HG02852 (cell line): Measurements from ENCODE around the gene PLA2G6.

ENCODE experiments used
- ATAC-seq: cut with Tn5 transposase; IDR thresholded peaks from one replicate; pipeline ENCODE4 v1.9.1; 2021; ENCODE audit warnings: mild to moderate bottlenecking, moderate library complexity; ENCODE audit not compliant: unreplicated experiment

The PLA2G6 gene

DNA sequence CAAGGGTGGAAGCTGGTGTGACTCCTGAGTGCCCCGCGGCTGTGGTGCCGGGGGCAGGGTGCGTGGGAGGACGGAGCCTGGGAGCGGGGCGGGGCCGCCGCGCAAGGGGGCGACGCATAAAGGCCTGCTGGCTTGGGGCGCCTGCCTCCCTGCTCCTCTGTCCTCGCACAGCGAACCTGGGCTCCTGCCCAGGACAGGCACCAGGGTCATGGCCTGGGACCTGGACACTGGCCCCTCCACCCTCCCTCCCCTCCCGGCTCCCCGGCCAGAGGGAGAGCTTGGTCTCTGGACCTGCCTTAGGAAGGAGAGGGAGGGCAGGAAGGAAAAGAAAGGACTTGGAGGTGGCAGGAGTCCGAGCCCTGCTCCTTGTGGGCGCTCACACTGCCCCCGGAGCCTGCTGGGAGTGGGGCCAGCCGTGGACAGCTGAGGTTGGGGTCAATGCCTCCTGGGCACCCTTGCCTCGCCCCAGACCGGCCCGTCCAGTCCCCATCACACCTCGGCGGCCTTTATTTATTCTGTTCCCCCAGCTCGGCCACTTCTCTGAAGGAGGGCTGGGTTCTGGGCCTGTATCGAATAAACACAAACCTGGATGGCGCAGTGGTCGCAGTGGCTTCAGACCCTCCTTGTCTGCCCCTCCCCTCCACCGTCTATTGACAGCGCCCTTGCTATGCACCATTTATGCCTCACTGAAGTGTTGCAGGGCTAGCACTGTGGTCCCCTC is 106.4 kb downstream of the PLA2G6 start:
- no peak for ATAC-seq

DNA sequence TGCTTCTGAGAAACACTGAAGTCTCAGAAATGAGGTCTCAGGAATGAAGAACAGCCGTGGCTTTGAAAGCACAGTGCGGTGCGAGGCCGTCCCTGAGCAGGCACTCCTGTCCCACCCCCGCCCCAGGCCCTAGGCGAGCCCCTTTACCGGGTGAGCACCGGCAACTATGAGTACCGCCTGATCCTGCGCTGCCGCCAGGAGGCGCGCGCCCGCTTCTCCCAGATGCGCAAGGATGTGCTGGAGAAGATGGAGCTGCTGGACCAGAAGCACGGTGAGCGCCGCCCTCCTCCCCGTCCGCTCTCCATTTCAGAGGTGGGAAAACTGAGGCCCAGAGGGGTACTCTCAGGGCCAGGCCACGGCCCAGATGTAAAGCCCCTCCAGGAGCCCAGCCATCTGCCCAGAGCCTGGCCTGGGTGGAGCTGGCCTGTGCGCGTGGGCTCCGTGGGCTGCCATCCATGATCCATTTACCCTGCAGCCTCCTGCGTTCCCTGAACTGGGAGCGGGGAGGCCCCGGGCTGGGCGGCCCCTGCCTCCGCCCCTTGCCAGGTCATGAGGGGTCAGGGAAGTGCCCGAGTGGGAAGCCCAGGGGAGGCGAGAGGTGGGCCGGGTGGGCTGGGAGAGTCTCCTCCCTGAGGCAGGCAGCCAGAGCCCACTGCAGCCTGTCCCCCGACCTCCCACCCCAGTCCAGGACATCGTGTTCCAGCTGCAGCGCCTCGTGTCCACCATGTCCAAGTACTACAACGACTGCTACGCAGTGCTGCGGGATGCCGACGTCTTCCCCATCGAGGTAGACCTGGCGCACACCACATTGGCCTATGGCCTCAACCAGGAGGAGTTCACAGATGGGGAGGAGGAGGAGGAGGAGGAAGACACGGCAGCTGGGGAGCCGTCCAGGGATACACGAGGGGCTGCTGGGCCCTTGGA is 107.2 kb downstream of the PLA2G6 start:
- ATAC-seq, result no peak

DNA sequence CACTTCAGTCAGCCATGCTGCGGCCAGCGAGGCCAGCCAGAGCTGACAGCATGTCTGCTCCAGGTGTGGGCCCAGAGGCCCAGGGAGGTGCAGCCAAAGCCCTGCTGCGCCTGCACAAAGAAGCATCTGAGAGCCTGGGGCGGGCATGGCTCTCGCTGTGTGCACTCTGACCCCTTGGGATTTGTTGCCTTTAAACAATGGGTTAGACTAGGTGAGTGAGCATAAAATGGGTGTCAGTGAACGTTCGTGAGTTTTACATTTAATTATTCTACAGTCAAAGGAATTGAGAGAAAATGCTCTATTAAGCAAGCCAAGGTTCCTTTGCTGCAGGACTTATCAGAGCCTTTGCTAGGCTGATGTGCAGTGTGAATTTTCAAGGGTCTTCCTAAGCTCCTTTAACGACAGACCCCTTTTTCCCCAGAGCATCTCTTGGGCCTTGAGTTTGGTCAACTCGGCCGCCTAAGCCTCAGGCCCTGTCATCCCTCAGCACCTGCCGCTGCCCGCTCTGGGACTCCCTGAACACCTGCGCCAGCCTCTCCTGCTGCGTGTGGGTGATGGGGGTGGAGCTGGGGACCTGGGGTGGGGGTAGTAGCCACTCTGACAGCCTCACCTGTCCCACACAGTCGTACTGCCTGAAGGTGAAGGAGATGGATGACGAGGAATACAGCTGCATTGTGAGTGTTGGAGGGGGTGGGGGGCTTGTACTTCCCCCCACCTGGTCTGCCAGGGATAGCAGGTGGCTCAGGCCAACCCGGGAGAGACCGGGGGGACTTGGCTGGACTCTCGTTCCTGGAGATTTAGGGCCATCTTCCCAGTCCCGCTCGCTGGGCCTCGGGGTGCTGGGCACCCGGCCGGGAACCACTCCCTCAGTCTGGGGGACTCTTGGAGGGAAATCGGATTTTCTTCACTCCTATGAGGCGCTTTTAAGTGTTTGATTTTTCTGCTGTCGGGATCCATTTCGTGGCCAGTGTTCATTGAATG is 108.2 kb downstream of the PLA2G6 start:
- ATAC-seq, result no peak

DNA sequence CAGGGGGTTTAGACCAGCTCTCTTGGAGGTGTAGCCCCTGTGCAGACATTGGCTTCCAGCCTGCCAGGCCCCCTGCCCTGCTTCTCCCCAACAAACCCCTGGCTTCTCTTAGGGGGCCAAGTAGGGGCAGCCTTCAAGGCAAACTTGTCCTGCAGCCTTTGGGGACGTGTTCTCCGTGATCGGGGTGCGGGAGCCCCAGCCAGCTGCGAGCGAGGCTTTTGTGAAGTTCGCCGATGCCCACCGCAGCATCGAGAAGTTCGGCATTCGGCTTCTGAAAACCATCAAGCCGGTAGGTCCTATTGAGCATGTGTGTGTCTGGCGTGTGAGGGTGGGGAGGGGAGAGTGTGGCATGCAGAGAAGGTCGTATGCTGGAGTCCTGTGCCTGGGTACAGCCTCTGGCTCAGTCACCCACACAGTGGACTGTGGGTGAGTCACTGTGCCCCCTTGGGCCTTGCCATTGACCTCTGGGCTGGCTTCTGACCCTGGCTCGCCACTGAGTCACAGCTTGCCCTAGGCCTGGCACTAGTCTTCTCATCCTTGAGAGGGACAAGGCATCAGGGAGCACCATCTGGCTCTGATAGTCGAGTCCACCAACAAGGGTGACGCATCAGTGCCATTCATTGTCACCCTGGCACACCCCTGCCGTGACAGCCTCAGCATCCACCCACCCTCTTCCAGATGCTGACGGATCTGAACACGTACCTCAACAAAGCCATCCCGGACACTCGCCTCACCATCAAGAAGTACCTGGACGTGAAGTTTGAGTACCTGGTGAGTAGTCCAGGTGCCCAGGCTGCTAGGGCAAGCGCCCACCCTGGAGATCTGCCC is 109.1 kb downstream of the PLA2G6 start:
- ATAC-seq, result no peak

DNA sequence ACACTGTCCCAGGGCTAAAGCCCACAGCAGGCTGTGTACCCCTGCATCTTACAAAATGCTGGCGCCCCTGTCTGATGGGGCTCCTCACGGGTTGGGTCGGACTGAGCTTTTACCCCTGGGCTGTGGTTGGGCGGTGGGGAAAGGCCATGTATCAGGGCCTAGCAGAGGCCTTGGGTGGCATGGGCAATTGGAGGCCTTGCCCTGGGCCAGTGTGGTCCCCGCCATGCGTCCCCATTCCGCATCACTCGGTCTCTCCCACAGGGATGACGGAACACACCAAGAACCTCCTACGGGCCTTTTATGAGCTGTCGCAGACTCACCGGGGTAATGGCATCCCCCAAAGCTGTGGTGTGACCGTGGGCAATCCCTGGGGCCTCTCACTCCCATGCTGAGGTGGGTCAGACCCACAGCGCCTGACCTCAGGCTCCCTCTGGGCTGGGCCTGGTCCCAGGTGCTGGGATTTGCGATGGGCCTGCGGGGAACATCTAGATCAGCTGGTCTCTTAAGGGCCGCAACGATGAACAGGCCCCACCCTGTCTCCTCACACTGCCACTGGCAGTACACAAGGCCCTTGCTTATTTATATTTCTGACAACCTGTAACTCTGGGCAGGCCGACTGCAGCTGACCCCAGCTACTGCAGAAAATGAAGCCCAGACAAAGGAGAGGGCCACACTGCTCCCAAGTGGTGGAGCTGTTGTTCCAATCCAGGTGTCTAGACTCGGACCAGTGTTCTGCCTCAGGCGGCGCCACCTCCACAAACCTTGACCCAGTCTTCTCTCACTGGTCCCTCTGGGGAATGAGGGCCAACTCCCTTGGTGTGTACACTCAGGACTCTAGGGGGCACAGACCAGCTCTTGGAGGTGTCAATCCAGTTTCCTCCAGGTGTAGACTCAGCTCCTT is 110.0 kb downstream of the PLA2G6 start:
- no peak for ATAC-seq

DNA sequence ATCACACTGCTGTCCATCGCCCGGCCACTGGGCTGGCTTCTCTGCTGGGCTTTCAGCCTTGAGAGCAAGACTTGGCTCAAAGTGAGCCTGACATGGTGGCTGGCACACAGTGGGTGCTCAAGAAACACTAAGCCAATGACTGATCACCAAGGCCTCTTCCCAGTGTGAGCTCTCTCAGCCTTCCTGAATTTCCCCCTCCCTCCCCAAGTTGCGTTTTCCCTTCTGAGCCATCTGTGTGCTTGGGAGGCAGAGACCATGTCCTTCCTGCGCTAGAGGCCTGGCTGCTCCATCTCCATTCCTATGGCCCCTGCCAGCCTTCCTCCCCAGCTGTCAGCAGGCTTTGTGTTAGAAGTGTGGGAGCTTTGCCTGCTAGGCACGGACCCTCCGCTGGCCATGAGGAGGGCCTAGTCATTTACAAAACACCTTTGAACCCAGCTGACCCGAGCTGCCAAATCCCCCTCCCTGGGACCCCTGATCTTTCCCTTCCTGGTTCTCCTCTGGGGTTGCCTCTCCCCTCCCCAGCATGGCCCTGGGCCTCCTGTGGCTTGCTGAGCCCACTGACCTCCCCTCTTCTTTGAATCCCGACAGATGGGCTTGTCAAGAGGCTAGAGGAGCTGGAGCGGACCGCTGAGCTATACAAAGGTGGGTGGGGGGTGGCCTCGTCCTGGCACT is 111.2 kb downstream of the PLA2G6 start:
- ATAC-seq, result no peak

DNA sequence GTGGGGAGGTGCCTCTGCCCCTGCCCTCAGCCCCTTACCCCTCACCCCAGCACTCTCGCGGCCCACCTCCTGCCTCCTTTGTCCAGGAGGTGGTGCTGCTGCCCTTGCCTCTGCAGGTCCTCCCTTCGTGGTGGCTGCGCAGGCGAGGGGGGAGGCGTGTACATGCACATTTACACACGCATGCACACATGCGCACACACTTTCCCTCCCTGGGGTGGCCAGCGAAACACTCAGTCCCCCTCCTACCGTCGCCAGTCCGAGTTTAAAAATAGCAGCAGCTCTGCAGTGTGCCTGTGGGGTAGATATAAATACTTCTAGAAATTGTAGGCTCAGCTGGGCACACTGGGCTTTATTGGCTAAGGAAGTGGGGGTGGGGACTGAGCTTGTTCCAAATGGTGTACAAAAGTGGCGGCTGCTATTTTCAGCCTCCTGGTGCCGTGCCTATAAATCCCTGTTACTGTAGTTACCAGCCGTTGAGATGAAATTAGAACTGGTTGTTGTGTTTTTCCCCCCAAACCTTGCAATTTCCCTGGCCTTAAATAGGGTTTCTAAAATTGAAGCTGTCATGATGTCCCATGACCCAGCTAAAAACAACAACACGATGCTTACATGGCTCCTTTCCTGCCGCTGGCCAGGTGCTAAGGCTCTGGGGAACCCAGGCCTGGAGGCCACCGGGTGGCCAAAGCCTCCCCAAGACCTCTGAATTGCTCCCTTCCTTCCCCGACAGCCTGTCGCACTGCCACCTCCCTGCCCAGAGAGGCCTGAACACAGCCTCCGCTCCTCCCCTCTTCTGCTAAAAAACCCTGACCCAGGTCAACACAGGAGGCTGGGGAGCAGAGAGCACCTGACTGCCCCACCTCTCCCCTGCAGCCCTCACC is 112.0 kb downstream of the PLA2G6 start:
- no peak for ATAC-seq

DNA sequence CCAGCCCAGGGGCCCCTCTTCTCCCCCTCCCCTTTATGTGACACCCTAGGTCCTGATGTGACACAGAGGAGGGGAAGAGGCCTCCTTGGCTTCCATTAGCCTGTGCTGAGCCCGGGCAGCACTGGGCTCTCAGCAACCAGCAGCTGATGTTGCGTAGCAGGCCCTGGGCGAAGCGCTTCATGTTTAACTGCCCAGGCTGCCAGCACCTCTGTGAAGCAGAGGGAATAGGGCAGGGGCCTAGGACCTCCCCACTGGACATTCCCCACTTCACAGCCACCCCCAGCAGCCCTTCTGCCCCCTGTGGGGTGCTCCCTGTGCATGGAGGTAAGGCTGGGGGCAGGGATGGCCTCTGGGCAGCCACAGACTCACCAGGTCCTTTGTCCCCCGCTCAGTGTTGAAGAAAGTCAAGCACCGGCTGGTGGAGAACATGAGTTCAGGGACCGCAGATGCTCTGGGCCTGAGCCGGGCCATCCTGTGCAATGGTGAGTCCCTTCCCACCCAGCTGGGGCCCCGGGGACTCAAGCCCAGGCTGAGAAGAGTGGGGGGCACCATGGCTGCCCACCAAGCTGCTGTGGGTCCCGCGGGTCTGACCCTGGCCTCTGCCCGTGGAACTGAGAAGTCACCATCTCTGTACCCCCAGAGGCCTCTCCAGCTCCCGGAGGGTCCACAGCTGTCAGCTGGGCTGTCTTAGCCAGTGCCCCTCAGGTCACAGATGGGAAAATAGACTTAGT is 112.8 kb downstream of the PLA2G6 start:
- ATAC-seq, result no peak

DNA sequence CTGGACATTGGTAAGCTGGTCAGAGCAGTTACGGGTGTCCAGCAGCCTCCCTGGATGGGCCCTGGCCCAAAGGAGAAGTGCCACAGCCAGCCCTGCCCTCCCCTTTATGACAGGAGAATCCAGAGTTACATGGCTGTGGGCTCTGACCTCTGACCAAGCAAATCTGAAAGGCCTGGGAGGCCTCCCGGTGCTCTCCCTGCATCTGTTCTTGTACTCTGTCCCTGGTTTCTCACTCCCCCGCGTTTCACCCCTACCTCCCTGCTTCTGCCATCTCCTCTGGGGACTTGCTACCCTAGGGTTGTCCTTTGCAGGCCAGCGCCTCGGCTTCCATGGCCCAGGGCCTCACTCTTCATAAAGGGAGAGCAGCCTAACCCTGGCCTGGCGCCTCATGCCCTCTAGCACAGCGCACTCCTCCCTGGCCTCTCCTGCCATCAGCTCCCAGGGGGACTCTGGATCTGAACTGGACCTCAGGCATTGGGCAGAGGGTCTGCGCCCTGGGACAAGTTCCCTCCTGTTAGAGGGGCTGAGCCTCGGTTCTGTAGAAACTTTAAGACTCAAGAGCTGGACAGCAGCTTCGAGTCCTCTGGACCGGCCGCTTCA is 113.8 kb downstream of the PLA2G6 start:
- no peak for ATAC-seq

DNA sequence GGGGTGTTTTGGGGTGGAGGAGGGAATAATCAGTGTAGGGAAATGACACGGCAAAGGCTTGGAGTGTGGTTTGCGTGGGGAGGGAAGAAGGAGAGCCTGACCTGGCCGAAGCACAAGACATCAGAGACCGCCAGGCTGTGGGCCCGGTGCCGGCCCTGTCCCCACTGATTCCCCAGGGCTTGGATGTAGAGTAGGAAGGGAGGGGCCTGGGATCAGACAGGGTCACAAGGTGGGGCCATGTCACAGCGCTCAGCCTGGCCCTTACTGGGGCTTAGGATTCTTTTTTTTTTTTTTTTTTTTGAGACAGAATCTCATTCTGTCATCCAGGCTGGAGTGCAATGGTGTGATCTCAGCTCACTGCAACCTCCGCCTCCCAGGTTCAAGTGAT is 114.6 kb downstream of the PLA2G6 start:
- no peak for ATAC-seq

DNA sequence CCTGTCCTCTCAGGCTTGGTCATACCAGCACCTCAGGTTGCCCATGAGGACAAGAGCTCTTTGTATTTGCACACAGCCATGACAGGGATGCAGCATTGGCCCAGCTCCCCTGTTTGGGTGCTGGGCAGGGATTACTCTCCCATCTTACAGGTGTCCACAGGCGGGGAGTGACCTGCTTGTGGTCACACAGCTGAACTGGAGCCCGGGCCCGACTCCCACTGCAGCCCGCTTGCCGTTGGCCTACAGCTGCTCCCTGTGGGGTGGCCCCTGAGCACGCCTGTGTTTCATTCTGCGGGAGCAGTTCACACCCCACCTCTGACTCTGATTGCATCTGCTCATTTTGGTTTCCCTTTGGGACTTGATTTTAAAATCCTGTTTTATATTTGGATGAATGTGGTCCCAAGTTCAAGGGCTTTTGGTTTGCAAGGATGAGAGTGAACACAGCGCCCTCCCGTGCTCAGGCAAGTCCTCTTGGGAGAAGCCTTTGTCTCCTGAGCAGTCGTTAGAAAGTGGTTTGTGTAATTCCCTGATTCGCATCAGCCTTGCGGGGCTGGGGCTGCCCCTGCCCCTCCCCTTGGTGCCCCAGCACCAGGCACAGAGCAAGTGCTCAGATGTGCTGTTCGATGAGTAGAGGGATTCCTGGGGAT is 115.1 kb downstream of the PLA2G6 start:
- ATAC-seq, result no peak

DNA sequence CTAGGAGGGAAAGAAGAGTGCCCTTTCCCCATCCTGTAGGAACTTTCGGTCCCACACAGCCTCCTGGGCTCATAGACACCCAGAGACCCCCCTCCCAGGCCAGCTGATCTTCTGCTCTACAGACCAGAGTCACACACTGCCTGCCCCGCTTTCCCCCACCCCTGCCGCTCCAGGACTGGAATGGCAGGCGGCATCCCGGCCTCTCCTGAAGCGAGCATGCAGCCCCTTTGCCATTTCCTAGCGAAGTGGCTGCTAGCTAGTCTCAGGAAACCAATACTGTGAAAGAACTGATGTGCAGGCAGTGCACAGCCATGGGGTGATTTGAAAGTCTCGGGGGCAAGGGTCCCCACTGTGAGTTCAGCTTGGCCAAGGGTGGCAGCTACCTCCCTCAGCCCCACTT is 116.1 kb downstream of the PLA2G6 start:
- no peak for ATAC-seq

DNA sequence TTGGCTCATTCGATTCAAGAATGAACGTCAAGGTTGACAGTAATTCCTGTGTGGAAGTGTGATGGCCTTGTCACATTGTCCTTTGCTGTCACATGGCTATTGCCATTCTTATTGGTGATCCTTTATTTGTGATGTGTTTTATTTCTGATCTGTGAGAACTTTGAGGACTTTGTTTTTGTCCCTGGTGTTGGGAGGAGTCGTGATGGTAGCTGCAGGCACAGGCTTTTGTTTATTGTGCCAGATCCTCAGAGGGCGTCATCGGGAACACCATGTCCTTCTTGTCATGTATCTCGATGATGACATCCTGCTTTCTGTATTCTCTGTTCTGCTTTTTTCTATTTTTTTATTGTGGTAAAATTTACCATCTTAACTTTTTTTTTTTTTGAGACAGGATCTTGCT is 118.8 kb downstream of the PLA2G6 start:
- ATAC-seq, result no peak
